Right hindlimb (tissue), 1 donor: ENCODE results near the gene NQO2.
"Not testable (repeated sequence)": the region's sequence is repeated elsewhere in the genome, so short reads cannot be mapped to it uniquely, and the experiment has no call there.

Source experiments
- DNase-seq: peaks from one replicate; pipeline ENCODE4 v3.0.0-alpha.2; 2018

NQO2 gene

GRCh38 chr6:2990248-2990931 is 9.3 kb upstream of the NQO2 start:
- DNase-seq = peak; percentile 65

DNA sequence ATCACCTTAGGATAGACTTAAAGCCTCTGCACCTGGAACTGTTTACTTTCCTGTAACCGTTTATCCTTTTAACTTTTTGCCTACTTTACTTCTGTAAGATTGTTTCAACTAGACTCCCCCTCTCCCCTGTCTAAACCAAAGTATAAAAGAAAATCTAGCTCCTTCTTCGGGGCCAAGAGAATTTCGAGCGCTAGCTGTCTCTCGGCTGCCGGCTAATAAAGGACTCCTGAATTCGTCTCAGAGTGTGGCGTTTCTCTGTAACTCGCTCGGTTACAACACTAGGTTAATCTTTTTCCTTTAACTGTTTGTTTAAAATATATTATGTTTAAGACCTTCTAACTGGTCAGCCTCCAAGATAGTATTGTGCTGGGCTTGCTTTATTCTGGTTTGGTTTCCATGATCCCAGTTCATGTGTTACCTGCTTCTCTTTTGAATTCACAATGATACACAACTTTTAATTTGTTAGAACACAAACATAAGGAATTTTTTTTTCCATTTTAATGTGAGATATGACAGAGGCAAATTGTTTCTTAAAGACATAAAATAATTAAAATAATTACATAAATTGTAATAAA is 8.7 kb upstream of the NQO2 start:
- no peak for DNase-seq

DNA sequence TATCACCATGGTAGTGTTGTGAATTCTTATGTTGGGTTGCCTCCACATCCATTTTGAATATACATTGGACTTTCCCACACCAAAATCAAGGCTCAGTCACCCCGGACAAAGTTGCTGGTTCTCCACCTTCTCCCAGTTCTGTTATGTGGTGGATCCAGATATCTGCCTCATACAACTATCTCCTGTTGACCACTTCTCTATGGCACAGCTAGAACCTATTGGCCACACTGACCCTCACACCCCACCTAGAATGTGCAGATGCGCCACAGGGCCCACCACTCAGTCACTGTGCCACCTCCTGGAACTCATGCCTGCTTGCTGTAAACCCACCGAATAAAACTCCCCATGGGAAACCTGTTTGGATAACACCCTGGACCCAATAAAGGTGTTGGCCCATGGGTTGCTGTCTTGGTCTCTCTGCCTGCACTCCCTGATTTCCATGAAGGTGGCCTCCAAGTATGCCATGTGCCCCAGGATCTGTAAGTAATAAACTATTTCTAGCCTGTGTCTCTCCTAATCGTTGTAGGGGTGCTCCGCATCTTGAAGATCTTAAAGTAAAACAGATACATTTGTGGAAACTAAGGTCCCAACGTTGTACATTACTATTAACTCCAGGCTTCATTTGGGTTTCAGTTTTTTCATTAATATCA is 7.2 kb upstream of the NQO2 start:
- no peak for DNase-seq

GRCh38 chr6:2993755-2994317 is 5.9 kb upstream of the NQO2 start:
- no peak for DNase-seq

- peak; percentile 39 for DNase-seq
These were observed 1.3 kb upstream of the NQO2 start for GRCh38 chr6:2998249-2998997.

DNA sequence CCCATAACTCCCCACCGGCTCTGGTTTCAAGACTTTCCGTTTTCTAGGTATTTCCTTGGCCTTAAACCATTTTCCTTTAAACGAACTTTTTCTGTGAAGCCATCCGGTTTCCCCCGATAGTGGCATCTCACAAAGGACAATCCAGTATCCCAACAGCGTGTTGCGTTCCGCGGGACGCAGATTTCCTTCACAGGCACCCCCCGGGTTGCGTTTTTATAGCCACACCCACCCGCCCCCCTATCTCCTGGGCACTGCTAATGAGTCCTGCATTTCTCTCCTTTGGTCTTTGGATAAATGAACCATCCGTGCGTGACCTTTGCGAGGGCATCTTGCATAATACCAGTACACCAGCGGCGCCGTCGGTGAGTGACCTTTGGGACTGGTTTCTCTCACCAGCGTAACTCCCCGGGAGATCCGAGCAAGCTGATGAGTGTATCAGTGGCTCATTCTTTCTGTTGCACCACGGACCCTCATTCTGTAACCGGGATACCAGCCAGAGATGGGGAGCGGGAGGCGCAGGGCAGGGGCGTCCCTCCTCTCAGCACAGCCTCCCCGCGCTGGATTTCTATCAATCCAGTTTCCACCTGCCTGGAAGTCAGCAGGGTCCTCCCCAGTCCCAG is 586 bp upstream of the NQO2 start:
- DNase-seq = no peak

GRCh38 chr6:3001146-3001772 is 1.6 kb downstream of the NQO2 start:
- no peak for DNase-seq

GRCh38 chr6:3001773-3002293 is 2.1 kb downstream of the NQO2 start:
- DNase-seq = no peak

DNA sequence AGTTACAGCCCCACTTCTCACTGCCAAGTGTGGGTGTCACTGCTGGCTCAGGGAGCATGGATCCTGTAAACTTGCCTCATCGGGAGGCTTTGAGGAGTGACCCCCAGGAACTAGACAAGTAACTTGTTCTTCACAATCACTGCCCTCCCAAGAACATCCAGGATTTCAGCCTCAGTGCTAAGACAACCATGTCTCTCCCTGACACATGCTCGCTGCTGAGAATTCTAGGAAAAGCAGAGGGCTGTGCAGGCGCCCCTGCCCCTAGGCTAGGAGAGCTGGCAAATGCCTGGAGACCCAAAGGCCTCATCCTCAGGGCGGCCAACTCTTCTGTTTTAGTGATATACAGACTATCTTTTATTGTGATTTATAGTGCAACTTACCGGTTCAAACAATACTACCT is 3.5 kb downstream of the NQO2 start:
- DNase-seq = not testable (repeated sequence)

GRCh38 chr6:3005077-3005476 is 5.4 kb downstream of the NQO2 start:
- no peak for DNase-seq

- DNase-seq = no peak
These were observed 6.2 kb downstream of the NQO2 start for GRCh38 chr6:3005874-3006273.

GRCh38 chr6:3006476-3006875 is 6.8 kb downstream of the NQO2 start:
- no peak for DNase-seq

DNA sequence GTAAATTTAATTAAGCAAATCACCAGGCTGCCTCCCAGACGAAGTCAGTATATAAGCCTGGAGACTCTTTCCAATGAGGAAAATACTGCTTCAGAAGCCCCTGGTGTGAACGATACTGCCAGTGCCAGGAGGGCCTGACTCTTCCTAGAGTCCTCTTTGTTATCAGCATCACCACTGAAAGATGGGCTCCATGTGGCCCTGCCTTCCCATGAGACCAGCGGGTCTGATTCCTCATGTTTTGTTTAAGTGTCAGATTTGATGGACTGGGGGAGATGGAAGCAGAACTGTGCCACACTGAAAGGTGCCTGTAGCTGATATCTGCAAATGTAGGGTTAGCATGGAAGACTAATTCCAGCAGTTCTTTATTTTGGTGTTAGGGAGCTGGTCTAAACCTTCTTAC is 7.9 kb downstream of the NQO2 start:
- DNase-seq = no peak

GRCh38 chr6:3008712-3009265 is 9.1 kb downstream of the NQO2 start:
- DNase-seq = not testable (repeated sequence)

- no peak for DNase-seq
These were observed 10.2 kb downstream of the NQO2 start for GRCh38 chr6:3009930-3010329.

GRCh38 chr6:3011158-3011557 is 11.5 kb downstream of the NQO2 start:
- no peak for DNase-seq

GRCh38 chr6:3011592-3011991 is 11.9 kb downstream of the NQO2 start:
- DNase-seq = no peak

DNA sequence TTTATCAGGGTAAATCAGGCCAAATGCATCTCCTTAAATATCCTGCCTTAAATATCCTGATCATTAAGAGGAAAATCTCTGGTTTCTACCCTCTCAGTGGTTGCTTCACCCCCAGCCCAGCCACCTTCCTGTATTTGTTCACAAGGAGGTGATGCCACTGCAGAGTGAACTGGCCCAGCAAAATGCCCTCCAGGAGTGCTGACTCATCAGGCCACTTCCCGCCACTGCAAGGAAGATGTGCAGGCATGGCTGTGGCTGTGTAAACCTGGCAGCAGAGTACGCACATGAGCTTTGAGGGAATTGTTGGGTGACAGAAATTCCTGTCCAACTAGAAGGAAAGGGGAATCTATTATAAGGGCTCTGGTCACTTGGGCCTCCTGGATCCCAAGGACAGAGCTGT is 13.8 kb downstream of the NQO2 start:
- DNase-seq = no peak

DNA sequence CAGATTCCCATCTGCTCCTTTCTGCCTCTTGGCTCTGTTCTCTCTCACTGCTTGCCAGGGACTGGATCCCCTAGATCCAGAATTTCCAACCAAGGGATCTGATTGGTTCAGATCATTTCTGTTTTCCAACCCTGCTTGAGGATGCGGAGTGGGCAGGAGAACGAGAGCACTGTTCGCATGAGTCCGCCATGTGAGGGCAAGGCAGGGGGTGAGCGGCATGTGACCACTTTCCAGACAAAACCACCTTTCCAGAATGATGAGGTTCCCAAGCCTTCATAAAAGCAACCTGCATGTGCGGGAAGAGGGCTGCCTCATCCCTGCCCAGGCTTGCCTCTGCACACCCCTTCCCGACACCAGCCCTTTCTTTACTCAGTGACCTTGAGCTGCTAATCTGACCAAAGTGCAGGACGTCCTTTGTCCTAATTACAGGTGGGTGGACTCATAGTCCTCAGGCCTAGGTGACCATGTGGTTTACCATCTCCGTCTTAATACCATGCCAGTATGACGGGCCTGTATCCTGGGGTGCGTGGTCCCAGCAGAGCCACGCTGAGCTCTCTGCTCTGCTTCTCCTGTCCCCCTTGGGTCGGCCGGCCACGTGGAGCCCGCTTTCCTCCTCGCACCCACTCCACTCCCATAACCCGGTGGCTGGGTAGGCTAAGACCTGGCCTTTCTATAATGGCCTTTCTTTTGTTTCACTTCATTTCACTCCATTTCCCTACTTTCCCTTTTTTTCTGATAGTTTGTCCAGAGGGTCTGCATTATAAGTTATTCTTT is 14.4 kb downstream of the NQO2 start:
- DNase-seq = no peak

DNA sequence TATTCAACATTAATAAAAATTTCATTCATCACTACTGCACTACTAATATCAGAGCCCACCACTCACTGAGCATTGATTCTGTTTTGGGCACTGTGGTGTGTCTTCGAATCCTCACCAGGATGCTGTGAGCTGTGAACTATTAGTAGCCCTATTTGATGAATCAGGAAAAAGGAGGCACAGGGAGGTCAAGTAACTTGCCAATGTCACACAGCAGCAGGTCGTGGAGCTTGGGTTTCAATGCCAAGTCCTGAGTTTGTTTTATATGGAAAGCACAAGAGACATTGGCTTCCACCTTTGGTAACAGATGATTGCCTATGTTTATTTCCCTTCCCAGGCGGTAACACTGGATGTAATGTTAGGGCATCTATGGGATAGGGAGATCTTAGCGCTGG is 15.0 kb downstream of the NQO2 start:
- no peak for DNase-seq

DNA sequence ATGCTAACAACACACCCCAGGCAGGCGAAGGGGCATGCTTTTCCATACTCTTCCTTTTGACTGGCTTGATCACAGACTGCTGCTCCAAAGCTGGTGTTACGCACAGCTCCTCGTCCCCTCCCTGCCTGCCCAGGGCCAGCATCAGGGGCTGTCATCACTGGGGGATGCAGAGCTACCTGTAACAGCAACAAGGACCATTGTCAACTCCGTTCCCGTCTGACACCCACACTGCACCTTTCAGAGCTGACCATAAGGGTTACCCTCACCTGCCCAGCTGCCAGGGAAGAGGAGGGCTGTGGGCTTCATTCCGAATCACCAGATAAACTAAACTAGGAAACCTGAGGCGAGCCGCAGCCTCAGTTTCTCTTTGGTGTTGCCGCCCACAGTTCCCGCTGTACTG is 15.4 kb downstream of the NQO2 start:
- DNase-seq = no peak
